Stimulated activated CD8-positive, alpha-beta memory T cell treated with anti-CD3 and anti-CD28 coated beads, Interleukin-4, amount 100 ng/mL, for 4 hours (primary cell): Measurements from ENCODE around the gene PPOX.

Source experiments
- DNase-seq, 2 donors: peaks; one replicate each; pipeline ENCODE4 v3.0.0-alpha.2; 2020; ENCODE audit warnings: low read depth in 2 of 2, low spot score in 1 of 2

Gene PPOX

GRCh38 chr1:161165742-161166668 lies at the start of gene PPOX:
PPOX (plus strand) TSS chr1:161166426; CDS start chr1:161166848, 422 bp downstream.
- peak; percentile 80 to 83 for DNase-seq

- DNase-seq = peak; percentile 68
Observed at GRCh38 chr1:161117759-161118581, 48.3 kb upstream of the PPOX start, which contains the start of the genes NIT1 and PFDN2. NIT1 (plus strand) TSS chr1:161118105; CDS start chr1:161118177, 72 bp downstream. PFDN2 (minus strand) TSS chr1:161118037; CDS start chr1:161118026, 11 bp downstream.

DNA sequence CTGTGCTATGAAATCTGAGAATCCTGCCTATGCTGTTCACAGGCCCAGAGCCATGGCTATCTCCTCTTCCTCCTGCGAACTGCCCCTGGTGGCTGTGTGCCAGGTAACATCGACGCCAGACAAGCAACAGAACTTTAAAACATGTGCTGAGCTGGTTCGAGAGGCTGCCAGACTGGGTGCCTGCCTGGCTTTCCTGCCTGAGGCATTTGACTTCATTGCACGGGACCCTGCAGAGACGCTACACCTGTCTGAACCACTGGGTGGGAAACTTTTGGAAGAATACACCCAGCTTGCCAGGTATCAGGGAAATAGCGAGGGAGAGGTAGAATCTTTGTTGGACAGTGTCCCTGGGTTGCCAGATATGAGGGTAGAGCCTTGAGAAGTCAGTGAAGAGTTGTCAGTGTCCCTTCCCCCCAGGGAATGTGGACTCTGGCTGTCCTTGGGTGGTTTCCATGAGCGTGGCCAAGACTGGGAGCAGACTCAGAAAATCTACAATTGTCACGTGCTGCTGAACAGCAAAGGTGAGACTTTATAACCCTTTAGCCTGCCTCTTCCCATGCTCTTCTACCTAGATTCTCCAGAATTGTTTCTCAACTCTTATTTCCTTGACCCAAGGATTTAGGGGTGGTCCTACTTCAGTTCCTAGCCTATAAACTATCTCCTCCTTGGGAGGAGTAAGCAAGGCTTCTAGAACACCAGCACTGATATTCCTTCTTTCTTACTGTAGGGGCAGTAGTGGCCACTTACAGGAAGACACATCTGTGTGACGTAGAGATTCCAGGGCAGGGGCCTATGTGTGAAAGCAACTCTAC lies 46.9 kb upstream of the PPOX start:
- DNase-seq = peak; percentile 11 to 36

DNA sequence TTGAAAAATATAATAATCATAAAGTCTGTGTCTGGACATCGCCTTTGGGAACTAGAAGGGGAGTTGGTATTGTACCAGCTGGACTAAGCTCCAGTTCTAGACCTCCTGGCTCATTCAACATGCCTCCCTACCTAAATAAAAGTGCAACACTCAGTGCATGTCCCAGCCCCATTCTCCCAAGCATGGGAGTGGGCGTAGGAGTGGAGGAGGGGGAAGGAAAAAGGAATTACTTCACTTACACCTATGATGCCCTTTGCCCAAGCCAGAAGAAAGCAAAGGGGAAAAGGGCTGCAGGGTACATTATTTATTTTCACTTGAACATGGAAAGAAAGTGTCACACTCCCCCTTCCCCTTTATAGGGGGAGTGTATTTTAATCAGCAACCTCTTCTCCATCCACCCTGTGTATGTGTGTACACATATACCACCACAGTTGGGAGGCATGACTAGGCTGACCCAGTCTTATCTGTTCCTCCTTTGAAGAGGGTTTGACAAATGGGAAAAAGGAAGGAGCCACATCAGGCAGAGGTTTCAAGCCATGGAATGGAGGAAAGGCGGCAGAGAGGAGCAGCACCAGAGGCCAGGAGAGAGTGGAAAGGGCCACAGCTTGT lies 45.1 kb upstream of the PPOX start:
- no peak for DNase-seq

DNA sequence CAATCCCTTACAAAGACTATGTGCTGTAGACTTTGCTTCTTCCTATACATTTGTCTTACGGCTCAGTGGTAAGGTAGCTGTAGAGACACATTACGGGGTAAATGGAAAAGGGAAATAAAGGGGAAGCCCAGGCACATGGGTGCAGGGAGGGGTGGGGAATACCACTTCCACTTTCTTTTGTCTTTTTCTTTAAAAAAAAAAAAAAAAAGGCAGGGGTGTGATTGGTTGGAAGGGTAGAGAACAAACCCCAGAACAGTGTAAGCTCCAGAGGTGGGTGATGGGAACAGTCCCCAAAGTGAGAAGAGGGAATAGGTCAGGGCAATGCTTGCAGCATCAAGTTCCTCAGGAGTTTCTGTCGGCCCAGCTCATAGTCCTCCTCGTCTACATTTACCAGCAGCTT lies 44.4 kb upstream of the PPOX start:
- DNase-seq = no peak

GRCh38 chr1:161122967-161123366 lies 43.3 kb upstream of the PPOX start:
- DNase-seq = no peak

- no peak for DNase-seq
Observed at GRCh38 chr1:161127649-161128048, 38.6 kb upstream of the PPOX start.

DNA sequence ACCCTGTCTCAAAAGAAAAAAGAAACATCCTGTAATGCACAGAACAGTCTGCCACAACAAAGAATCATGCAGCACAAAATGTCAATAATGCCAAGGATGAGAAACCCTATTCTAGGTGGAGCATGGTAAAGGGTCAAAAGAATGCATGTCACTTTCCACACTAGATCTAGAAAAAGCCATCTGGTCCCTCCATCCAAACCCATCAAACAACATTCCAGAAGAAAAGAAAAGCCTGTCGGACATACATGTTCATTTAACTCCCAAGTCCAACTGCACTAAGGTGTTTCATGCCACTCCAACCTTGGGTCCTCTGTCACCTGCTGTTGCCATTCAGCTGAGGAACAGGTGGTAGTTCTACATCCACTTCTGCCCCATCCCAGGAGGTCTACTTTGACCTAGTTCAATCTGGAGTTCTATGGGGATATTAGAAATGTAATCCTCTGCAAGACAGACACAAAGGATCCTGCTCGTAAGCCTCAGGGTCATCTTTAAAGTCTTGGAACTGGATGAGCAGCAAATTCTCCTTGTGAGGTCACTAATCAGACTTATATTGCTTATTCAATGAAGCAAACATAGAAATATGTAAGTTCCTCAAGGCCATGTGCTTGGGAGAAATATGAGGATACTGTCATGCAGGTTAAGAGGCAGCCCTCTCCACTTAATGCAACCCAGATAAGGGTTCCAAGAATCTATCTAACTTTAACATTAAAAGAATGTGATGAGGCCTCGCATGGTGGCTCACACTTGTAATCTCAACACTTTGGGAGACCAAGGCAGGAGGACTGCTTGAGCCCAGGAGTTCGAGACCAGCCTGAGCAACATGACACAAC lies 37.4 kb upstream of the PPOX start:
- no peak for DNase-seq

DNA sequence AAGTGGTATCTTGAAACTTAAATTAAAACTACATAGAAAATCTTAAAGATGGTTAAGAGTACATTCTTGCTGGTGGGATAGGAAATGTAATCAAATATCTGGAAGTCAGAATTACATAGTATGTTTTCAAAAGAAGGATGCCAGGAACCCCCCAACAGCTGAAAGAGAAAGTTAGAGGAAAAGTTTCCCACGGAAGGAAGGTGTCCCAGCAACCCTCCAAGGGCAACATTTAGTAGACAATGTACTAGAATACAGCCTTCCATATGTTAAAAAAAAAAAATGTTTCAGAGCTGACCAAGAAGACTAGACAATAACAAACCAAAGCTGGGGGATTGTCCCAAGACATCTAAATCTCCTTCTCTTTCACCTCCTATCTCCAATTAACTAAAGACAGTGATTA lies 36.0 kb upstream of the PPOX start:
- no peak for DNase-seq

DNA sequence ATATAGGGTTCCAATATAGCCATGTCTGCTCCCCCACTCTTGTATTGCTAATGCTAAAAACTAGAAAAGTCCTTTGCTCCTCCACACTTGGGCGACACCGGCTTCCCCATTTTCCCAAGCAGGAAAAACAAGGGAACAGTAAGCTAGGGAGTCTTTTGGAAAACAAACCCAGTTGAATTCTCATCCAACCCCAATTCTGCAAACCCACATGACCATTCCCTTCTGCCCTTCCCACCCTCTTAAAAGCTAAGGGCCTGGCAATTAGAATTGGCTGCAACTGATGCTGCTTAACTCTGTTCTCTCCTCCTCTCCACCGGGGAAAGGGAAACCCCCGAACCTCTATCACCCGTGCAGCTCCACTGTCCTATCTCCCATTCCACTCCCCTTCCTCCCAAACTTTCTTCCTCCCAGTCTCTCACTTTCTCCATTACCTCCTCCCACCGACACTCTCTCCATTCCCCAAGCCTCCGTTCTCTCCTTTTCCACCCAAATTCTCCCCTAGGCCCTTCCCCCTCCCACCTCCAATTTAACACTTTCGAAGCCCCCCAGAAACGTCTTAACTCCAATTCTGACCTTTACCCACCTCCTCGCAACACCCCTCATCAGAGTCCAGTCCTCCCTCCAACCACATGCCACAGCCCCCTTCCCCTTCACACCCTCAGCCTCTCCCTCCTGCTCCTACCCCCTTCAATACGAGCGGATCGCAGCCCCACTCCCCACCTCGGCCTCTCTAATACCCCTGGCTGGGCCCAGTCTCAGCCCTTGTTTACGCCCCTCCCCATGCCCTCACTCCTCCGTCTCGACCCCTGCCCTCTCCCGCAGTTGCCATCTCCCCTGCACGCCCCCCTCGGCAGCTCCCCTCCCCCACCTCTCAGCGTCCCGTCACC lies 34.5 kb upstream of the PPOX start:
- DNase-seq = no peak

GRCh38 chr1:161132410-161133219 lies 33.6 kb upstream of the PPOX start, which contains the start of gene DEDD:
DEDD (minus strand) TSS chr1:161132667; CDS start chr1:161124462, 8,205 bp downstream.
- DNase-seq = peak; percentile 73 to 84

GRCh38 chr1:161133220-161133740 lies 32.9 kb upstream of the PPOX start:
- DNase-seq = no peak

GRCh38 chr1:161137881-161138280 lies 28.3 kb upstream of the PPOX start:
- no peak for DNase-seq

GRCh38 chr1:161138431-161138830 lies 27.8 kb upstream of the PPOX start:
- DNase-seq = no peak

DNA sequence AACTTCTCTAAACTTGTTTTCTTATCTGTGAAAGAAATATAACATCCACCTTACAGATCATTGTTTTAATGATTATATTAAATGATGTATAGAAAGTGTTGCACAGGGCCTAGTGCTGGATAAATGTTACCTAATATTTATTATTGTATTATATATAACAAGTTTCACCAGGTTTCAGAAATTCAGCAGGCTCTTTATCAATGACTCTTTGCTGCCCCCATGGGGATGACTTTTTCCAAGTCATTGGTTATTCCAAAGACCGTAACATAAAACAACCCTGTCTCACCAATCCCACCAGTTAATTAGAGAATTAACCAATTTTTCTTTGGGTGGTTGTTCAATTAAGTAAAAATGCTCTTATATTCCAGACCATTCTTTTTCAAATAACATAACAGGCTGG lies 26.5 kb upstream of the PPOX start:
- peak in 1 of 2 donors; percentile 16 for DNase-seq

GRCh38 chr1:161140755-161141400 lies 25.3 kb upstream of the PPOX start:
- DNase-seq = no peak

GRCh38 chr1:161145832-161146231 lies 20.4 kb upstream of the PPOX start:
- DNase-seq = no peak
